Lung microvascular endothelial cell (primary cell): ENCODE measurements around the gene VAT1. TPM values are rescaled to one million over a fixed set of nuclear protein-coding genes. Genes with fewer than 3 reads are reported as not detected.
"Not testable (repeated sequence)": the region's sequence is repeated elsewhere in the genome, so short reads cannot be mapped to it uniquely, and the experiment has no call there.

ENCODE experiments used
- DNase-seq, 2 donors: peaks; one replicate each; pipeline versions ENCODE4 v3.0.0 to v3.0.0-alpha.2; 2010; ENCODE audit warnings: low read depth in 2 of 2
- total RNA-seq: library from RNA; depleted of rRNA; stranded (reverse); fragments of >200 nt; gene quantifications from 2 replicates; pipeline ENCODE4 v1.2.1, GENCODE V29; 2014

The VAT1 gene
- total RNA-seq, 1 donor from 2014 or later, result 155 TPM

GRCh38 chr17:42975701-42976100 is 46.5 kb downstream of the VAT1 start:
- not testable (repeated sequence) for DNase-seq

DNA sequence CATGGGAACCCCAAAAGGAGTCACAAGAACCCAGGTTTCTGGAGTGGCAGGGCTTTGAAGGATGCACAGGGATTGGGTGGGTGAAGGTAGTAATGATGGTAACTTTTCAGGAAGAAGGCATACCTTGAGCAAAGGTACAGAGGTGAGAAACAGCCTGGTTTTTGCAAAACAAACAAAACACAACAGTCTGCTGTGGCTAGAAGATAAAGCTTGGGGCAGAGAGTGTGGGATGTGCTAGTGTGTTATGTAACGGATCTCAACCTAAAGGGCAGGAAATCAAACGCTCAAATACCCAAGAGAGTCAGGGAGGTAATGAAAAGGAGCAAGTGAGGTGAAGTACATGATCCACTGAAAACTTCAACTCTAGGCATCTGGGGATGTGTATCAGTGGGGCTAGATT is 46.9 kb downstream of the VAT1 start:
- DNase-seq, result no peak

DNA sequence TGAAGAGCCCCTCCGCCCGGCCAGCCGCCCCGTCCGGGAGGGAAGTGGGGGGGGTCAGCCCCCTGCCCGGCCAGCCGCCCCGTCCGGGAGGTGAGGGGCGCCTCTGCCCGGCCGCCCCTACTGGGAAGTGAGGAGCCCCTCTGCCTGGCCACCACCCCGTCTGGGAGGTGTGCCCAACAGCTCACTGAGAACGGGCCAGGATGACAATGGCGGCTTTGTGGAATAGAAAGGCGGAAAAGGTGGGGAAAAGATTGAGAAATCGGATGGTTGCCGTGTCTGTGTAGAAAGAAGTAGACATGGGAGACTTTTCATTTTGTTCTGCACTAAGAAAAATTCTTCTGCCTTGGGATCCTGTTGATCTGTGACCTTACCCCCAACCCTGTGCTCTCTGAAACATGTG is 48.9 kb downstream of the VAT1 start:
- DNase-seq, result not testable (repeated sequence)

- DNase-seq, result no peak
Measured at GRCh38 chr17:42971589-42971988, 50.6 kb downstream of the VAT1 start.

DNA sequence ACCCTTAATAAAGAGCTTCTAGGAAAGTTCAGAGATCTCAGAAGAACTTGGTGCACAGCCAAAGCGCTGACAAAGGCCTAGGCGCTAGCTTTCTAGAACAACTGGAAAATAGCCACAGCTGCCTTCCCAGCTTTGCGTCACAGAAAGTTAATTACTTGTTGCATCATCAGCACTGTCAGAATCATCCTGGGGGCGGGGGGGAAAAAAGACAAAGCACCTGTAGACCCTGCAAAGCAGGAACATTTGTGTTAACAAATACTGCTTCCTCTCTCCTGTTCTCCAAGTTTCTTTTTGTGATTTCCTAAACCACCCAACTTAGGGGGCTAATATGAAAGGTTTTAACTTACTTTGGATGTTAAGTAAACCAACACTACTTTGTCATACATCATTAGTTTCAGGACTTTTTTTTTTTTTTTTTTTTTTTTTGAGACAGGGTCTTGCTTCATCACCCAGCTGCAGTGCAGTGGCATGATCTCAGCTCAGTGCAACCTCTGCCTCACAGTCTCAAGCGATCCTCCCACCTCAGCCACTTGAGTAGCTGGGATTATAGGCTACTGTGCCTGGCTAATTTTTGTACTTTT is 53.1 kb downstream of the VAT1 start:
- DNase-seq, result no peak

GRCh38 chr17:42967925-42968324 is 54.3 kb downstream of the VAT1 start:
- no peak for DNase-seq

Other genes with a start within 250 kb of the VAT1 start
- 35.7 and 42.1 TPM in 2 replicates for gene VPS25, start 248.9 kb downstream of the VAT1 start, total RNA-seq
- 0.99 and 1.5 TPM in 2 replicates for gene WNK4, start 241.8 kb downstream of the VAT1 start, total RNA-seq
- 54.0 and 83.3 TPM in 2 replicates for gene COA3, start 223.7 kb downstream of the VAT1 start, total RNA-seq
- gene CNTD1, start 223.5 kb downstream of the VAT1 start, total RNA-seq, result under 0.01 TPM in 1 of 2 replicates, not detected in the other
- gene BECN1, start 198.1 kb downstream of the VAT1 start, total RNA-seq, result 115 and 146 TPM in 2 replicates
- 49.5 and 56.5 TPM in 2 replicates for gene PSME3, start 189.0 kb downstream of the VAT1 start, total RNA-seq
- 0.22 and 0.40 TPM in 2 replicates for gene AOC2, start 177.8 kb downstream of the VAT1 start, total RNA-seq
- gene AOC3, start 171.2 kb downstream of the VAT1 start, total RNA-seq, result 0.20 and 0.22 TPM in 2 replicates
- gene G6PC1, start 121.6 kb downstream of the VAT1 start, total RNA-seq, result not detected in 2 replicates
- 12.0 and 17.5 TPM in 2 replicates for gene AARSD1, start 57.9 kb downstream of the VAT1 start, total RNA-seq
- under 0.01 and 0.20 TPM in 2 replicates for gene PTGES3L, start 42.3 kb downstream of the VAT1 start, total RNA-seq
- gene RUNDC1, start 41.8 kb downstream of the VAT1 start, total RNA-seq, result 6.5 and 11.1 TPM in 2 replicates
- gene RPL27, start 24.0 kb downstream of the VAT1 start, total RNA-seq, result 852 and 854 TPM in 2 replicates
- 7.5 and 8.3 TPM in 2 replicates for gene IFI35, start 15.6 kb downstream of the VAT1 start, total RNA-seq
- gene RND2, start 2.8 kb upstream of the VAT1 start, total RNA-seq, result 0.20 and 0.22 TPM in 2 replicates
- gene BRCA1, start 103.0 kb upstream of the VAT1 start, total RNA-seq, result 5.2 and 8.7 TPM in 2 replicates
- gene NBR1, start 148.8 kb upstream of the VAT1 start, total RNA-seq, result 56.7 and 75.4 TPM in 2 replicates
- 0.87 and 0.99 TPM in 2 replicates for gene TMEM106A, start 189.5 kb upstream of the VAT1 start, total RNA-seq
- gene CCDC200, start 206.2 kb upstream of the VAT1 start, total RNA-seq, result not detected in 2 replicates
- gene RNU2-1, start 211.6 kb upstream of the VAT1 start, total RNA-seq, result not detected in 2 replicates